CD14-positive monocyte (primary cell): Measurements from ENCODE around the gene TGM5. TPM values are rescaled to one million over a fixed set of nuclear protein-coding genes. Genes with fewer than 3 reads are reported as not detected.
A peak's percentile ranks its signal among the peaks of the same experiment; 100 is the strongest.

Experiments
- DNase-seq, 3 donors: peaks; one replicate each; pipeline ENCODE4 v3.0.0-alpha.2; 2011 to 2022
- H2AFZ ChIP-seq: 2 replicates; pipeline ENCODE4 v1.6.0; 2012; ENCODE audit warnings: mild to moderate bottlenecking, low read depth, low read length, inconsistent platforms; ENCODE audit not compliant: insufficient read depth, poor library complexity, severe bottlenecking
- H3K27ac ChIP-seq, 2 donors: 1 replicate in 1 of 2; 2 replicates in 1 of 2; pipeline ENCODE4 v1.5.1; 2012 to 2013; ENCODE audit warnings: low read length in 2 of 2, control low read depth in 1 of 2, inconsistent platforms in 1 of 2, low read depth in 1 of 2, mild to moderate bottlenecking in 1 of 2
- H3K27me3 ChIP-seq, 2 donors: one replicate each; pipeline versions ENCODE4 v1.6.0 to v1.6.1; 2011 to 2013; ENCODE audit warnings: low read length in 2 of 2; ENCODE audit not compliant: control insufficient read depth in 2 of 2, insufficient read depth in 2 of 2
- H3K36me3 ChIP-seq, 2 donors: replicated peaks in 1 of 2; 1 replicate in 1 of 2; 2 replicates in 1 of 2; pipeline versions ENCODE4 v1.5.1 to v1.6.1; 2012 to 2013; ENCODE audit warnings: low read length in 2 of 2, control low read depth in 1 of 2, inconsistent platforms in 1 of 2, mild to moderate bottlenecking in 1 of 2; ENCODE audit not compliant: insufficient read depth in 2 of 2, control insufficient read depth in 1 of 2
- H3K4me1 ChIP-seq, 2 donors: 1 replicate in 1 of 2; 2 replicates in 1 of 2; pipeline versions ENCODE4 v1.5.1 to v1.6.1; 2012 to 2013; ENCODE audit warnings: low read length in 2 of 2, control low read depth in 1 of 2, inconsistent platforms in 1 of 2, mild to moderate bottlenecking in 1 of 2, moderate library complexity in 1 of 2; ENCODE audit not compliant: insufficient read depth in 2 of 2, control insufficient read depth in 1 of 2
- H3K4me2 ChIP-seq: replicated peaks from 2 replicates; pipeline ENCODE3; 2012; ENCODE audit warnings: low read length, moderate library complexity, mild to moderate bottlenecking; ENCODE audit not compliant: poor library complexity, severe bottlenecking; ENCODE audit errors: extremely low read depth
- H3K4me3 ChIP-seq, 3 experiments: fragments of 200-600 bp in 1 of 3; sonication (generic) in 1 of 3; replicated peaks in 1 of 3; 1 replicate in 2 of 3; 2 replicates in 1 of 3; pipeline ENCODE4 v1.5.1; 2011 to 2013; ENCODE audit warnings: low read length in 3 of 3, mild to moderate bottlenecking in 3 of 3, control low read depth in 2 of 3, low read depth in 2 of 3, inconsistent platforms in 1 of 3, moderate library complexity in 1 of 3
- H3K79me2 ChIP-seq: 2 replicates; pipeline ENCODE4 v1.6.0; 2012; ENCODE audit warnings: mild to moderate bottlenecking, control low read depth, inconsistent platforms, low read length, moderate library complexity; ENCODE audit not compliant: insufficient read depth
- H3K9ac ChIP-seq: 2 replicates; pipeline ENCODE4 v1.6.0; 2017; ENCODE audit warnings: low read length, mild to moderate bottlenecking; ENCODE audit not compliant: insufficient read depth, poor library complexity, severe bottlenecking
- H3K9me3 ChIP-seq, 2 donors: replicated peaks in 1 of 2; 1 replicate in 1 of 2; 2 replicates in 1 of 2; pipeline versions ENCODE4 v1.5.1 to v1.6.1; 2012 to 2013; ENCODE audit warnings: low read length in 2 of 2, control low read depth in 1 of 2; ENCODE audit not compliant: control insufficient read depth in 1 of 2, insufficient read depth in 1 of 2
- H4K20me1 ChIP-seq: 2 replicates; pipeline ENCODE4 v1.6.0; 2012; ENCODE audit warnings: mild to moderate bottlenecking, low read length, control low read depth, moderate library complexity; ENCODE audit not compliant: insufficient read depth
- H3K27ac Mint-ChIP-seq, 7 donors: one replicate each; pipeline ENCODE4 v1.8.0; 2020; ENCODE audit warnings: mild to moderate bottlenecking in 7 of 7, mixed read lengths in 7 of 7, moderate library complexity in 6 of 7, inconsistent platforms in 2 of 7
- H3K27me3 Mint-ChIP-seq, 3 donors: one replicate each; pipeline ENCODE4 v1.8.0; 2021 to 2022; ENCODE audit warnings: low read depth in 3 of 3, mild to moderate bottlenecking in 3 of 3, mixed read lengths in 3 of 3, moderate library complexity in 3 of 3, inconsistent platforms in 1 of 3
- H3K36me3 Mint-ChIP-seq, 2 donors: one replicate each; pipeline ENCODE4 v1.8.0; 2020; ENCODE audit warnings: mixed read lengths in 2 of 2, inconsistent platforms in 1 of 2, mild to moderate bottlenecking in 1 of 2
- H3K4me1 Mint-ChIP-seq: one replicate; pipeline ENCODE4 v1.8.0; 2020; ENCODE audit warnings: mild to moderate bottlenecking, mixed read lengths
- H3K4me3 Mint-ChIP-seq, 2 donors: one replicate each; pipeline ENCODE4 v1.8.0; 2020; ENCODE audit warnings: mild to moderate bottlenecking in 2 of 2, mixed read lengths in 2 of 2, moderate library complexity in 1 of 2
- H3K9me3 Mint-ChIP-seq, 7 donors: one replicate each; pipeline ENCODE4 v1.8.0; 2020 to 2022; ENCODE audit warnings: mixed read lengths in 7 of 7, mild to moderate bottlenecking in 6 of 7, moderate library complexity in 6 of 7, inconsistent platforms in 2 of 7
- CTCF ChIP-seq: fragments of 200-600 bp; IDR thresholded peaks from one replicate; pipeline ENCODE4 v1.8.0; 2022; ENCODE audit warnings: antibody characterized with exemption, mild to moderate bottlenecking
- WGBS: methylation state at CpG from one replicate; pipeline ENCODE4 v1.1.5; 2013; ENCODE audit warnings: missing lambda C conversion rate; ENCODE audit not compliant: insufficient coverage; 5-methylcytosine and 5-hydroxymethylcytosine counted together
- intact Hi-C, 2 donors: fragments of 100-400 bp; cut with micrococcal nuclease; formaldehyde crosslinking; loops; one replicate each; pipeline versions ENCODE4 v1.15.0 to v1.15.1; 2023
- polyA plus RNA-seq, 3 donors: library from polyadenylated mRNA; depleted of rRNA in 1 of 3; unstranded in 2 of 3; stranded (reverse) in 1 of 3; fragments of 300-500 nt in 2 of 3; fragments of >200 nt in 1 of 3; fragmentation: Illumina TruSeq in 2 of 3; gene quantifications; 1 replicate in 2 of 3; 2 replicates in 1 of 3; pipeline ENCODE4 v1.2.3, GENCODE V29; 2012 to 2021

Gene TGM5
- polyA plus RNA-seq, 3 donors, result not detected

- no peak overlapping the region for H3K27ac ChIP-seq
- H3K79me2 ChIP-seq, result no peaks in the 10 kb centered on the region
- H3K27me3 ChIP-seq, result peaks cover 7 to 20% of the 10 kb centered on the region in 2 donors
- no peak overlapping the region for H3K27ac Mint-ChIP-seq
- TF ChIP-seq CTCF, result no peak
- no peak overlapping the region for H3K4me2 ChIP-seq
- H3K9me3 ChIP-seq, result no peaks in the 10 kb centered on the region
- no peak for DNase-seq
- peaks cover 0 to 3% (median 0%) of the 10 kb centered on the region in 7 donors for H3K9me3 Mint-ChIP-seq
- H3K9ac ChIP-seq, result no peak overlapping the region
- H3K4me3 Mint-ChIP-seq, result peak overlapping the region in 1 of 2 donors; percentile 15
- no peaks in the 10 kb centered on the region for H3K36me3 Mint-ChIP-seq
- H3K4me3 ChIP-seq, result no peak overlapping the region
- H4K20me1 ChIP-seq, result no peaks in the 10 kb centered on the region
- intact Hi-C loops, result no loop called here
- no peaks in the 10 kb centered on the region for H3K4me1 Mint-ChIP-seq
- no peaks in the 10 kb centered on the region for H3K36me3 ChIP-seq
- no peaks in the 10 kb centered on the region for H3K4me1 ChIP-seq
- H2AFZ ChIP-seq, result no peak overlapping the region
- H3K27me3 Mint-ChIP-seq, result peaks cover 12 to 28% (median 14%) of the 10 kb centered on the region in 3 donors
- 88% methylated on average over 5 of the region's 6 CpGs for WGBS
These were observed 27.5 kb upstream of the TGM5 start for GRCh38 chr15:43294091-43294706.

- H3K4me1 ChIP-seq, result no peaks in the 10 kb centered on the region
- H2AFZ ChIP-seq, result no peak overlapping the region
- peaks cover 0 to 3% (median 0%) of the 10 kb centered on the region in 7 donors for H3K9me3 Mint-ChIP-seq
- intact Hi-C loops, result no loop called here
- H3K4me3 Mint-ChIP-seq, result peak overlapping the region in 1 of 2 donors; percentile 26
- no peaks in the 10 kb centered on the region for H4K20me1 ChIP-seq
- H3K27me3 Mint-ChIP-seq, result peaks cover 12 to 30% (median 14%) of the 10 kb centered on the region in 3 donors
- no peak overlapping the region for H3K27ac Mint-ChIP-seq
- no peaks in the 10 kb centered on the region for H3K4me1 Mint-ChIP-seq
- no peaks in the 10 kb centered on the region for H3K79me2 ChIP-seq
- no peaks in the 10 kb centered on the region for H3K36me3 ChIP-seq
- DNase-seq, result no peak
- no peak overlapping the region for H3K4me2 ChIP-seq
- no peak overlapping the region for H3K9ac ChIP-seq
- WGBS, result 34% methylated on average over 12 of the region's 24 CpGs
- H3K4me3 ChIP-seq, result no peak overlapping the region
- peaks cover 7 to 20% of the 10 kb centered on the region in 2 donors for H3K27me3 ChIP-seq
- H3K36me3 Mint-ChIP-seq, result no peaks in the 10 kb centered on the region
- no peak for TF ChIP-seq CTCF
- H3K27ac ChIP-seq, result no peak overlapping the region
- H3K9me3 ChIP-seq, result no peaks in the 10 kb centered on the region
These were observed 26.7 kb upstream of the TGM5 start for GRCh38 chr15:43293432-43293831.
